ENCODE results near the gene KCNIP1.

The KCNIP1 gene

DNA sequence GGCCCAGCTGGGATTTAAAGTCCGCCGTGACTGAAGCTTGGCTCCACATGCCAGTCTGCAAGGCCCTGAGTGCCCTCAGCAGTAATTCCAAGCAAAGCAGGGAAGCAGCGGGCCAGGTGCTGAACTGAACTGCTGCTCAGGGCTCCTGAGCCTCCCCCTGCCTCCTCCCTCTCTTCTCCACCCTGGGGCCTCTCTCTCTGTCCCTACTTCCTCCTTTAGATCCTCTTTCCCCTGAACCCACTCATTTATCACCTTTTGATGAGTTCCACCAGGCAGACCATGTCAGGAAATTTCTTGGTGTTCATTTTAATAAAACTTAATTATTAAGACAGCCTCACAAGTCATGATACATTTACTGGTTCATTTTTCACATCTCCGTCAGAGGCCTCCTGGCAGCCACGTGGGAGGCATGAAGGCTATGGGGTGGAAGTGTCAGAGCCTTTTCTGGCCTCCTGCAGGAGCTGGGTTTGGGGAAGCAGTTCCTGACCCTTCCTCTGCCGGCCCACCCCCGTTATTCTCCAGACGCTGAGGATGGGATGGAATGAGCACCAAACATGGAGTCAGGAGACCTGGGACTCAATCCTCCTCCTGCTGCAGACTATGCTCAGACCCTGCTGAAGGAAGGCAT is 32.2 kb upstream of the KCNIP1 start:
- Histone ChIP-seq H3K27ac (no peak overlapping the region), H3K36me3 (no peaks in the 10 kb centered on the region), H3K4me1 (peaks cover 16% of the 10 kb centered on the region), H3K4me3 (no peak overlapping the region), H3K4me2 (no peak overlapping the region; the same call in 1 of the 2 replicates), H3K27me3 (no peaks in the 10 kb centered on the region), H4K20me1 (no peaks in the 10 kb centered on the region), H3K9ac (no peak overlapping the region), H3K9me3 (peaks cover 7% of the 10 kb centered on the region)
- TF ChIP-seq Cebpa-rat (IDR thresholded peaks at IDR 0.05) = no peak

DNA sequence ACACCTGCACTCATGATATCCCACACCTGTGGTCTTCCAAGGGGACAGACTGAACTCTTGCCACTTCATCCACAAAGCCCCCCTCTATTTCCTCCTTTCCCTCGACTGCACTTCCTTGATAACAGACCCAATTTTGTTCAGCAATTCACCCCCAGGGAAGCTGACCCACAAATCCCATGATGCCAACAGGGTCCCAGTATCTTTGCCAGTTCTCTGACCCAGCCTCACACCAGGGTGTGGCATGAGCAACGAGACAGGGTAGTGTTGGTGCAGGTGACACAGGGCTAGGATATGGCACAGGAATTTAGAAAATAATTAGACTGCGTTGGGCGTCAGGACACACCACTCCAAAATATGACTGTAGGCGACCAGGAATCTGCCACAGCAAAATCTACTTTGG is 30.2 kb upstream of the KCNIP1 start:
- Histone ChIP-seq H3K9ac (no peak overlapping the region), H3K27me3 (no peaks in the 10 kb centered on the region), H3K27ac (no peak overlapping the region), H4K20me1 (no peaks in the 10 kb centered on the region), H3K9me3 (peaks cover 7% of the 10 kb centered on the region), H3K4me1 (peaks cover 16% of the 10 kb centered on the region), H3K36me3 (no peaks in the 10 kb centered on the region), H3K4me3 (no peak overlapping the region), H3K4me2 (no peak overlapping the region)
- no peak for TF ChIP-seq Cebpa-rat (IDR thresholded peaks at IDR 0.05)

GRCh38 chr5:170474489-170475274 is 29.1 kb upstream of the KCNIP1 start:
- Histone ChIP-seq H4K20me1 (no peaks in the 10 kb centered on the region), H3K4me3 (no peak overlapping the region), H3K9me3 (peaks cover 7% of the 10 kb centered on the region), H3K9ac (no peak overlapping the region), H3K4me2 (peak overlapping the region; percentile 65), H3K27me3 (no peaks in the 10 kb centered on the region), H3K27ac (peak overlapping the region; percentile 36; the same call in 1 of the 2 replicates), H3K36me3 (no peaks in the 10 kb centered on the region), H3K4me1 (peaks cover 16% of the 10 kb centered on the region)
- no peak for TF ChIP-seq Cebpa-rat (IDR thresholded peaks at IDR 0.05)

DNA sequence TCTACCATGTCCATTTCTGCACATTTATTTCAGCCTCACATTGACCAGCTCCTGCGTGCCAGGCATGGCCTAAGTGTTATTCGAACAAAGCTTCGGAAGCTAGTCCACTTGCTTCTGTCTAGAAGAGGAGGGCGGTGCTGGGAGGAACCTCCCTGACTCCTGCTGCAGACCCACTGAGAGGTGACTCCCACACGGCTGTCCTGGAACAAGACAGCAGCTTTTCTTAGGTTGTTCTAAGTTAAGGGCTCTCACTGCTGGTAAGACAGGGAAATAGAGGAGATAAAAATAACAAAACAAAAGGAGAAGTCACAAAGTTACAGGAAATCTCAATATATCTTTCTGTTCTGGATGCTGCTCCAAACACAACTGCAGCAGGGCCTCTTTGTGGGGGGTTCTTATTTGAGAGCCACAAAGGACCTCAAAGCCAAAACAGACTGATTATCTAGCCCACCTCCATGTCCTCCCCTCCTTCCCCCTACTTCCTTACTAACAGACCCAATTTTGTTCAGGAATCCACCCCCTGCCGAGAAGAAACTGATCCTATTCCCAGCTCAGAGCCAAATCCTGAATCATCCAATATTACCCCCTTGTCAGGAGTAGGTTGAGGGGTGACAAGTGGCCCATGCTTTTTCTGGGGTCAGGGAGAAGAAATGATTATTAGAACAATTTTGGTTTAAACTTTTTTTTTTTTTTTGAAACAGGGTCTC is 28.4 kb upstream of the KCNIP1 start:
- H3K9ac ChIP-seq = no peak overlapping the region
- no peaks in the 10 kb centered on the region for H3K36me3 ChIP-seq
- H3K4me1 ChIP-seq = peaks cover 16% of the 10 kb centered on the region
- peak overlapping the region; percentile 65 for H3K4me2 ChIP-seq
- no peaks in the 10 kb centered on the region for H4K20me1 ChIP-seq
- H3K9me3 ChIP-seq = peaks cover 7% of the 10 kb centered on the region
- TF ChIP-seq Cebpa-rat (IDR thresholded peaks at IDR 0.05) = no peak
- no peaks in the 10 kb centered on the region for H3K27me3 ChIP-seq
- H3K4me3 ChIP-seq = no peak overlapping the region
- peak overlapping the region; percentile 36; the same call in 1 of the 2 replicates for H3K27ac ChIP-seq

GRCh38 chr5:170476704-170477103 is 27.1 kb upstream of the KCNIP1 start:
- Histone ChIP-seq H3K36me3 (no peaks in the 10 kb centered on the region), H3K27me3 (no peaks in the 10 kb centered on the region), H3K4me2 (no peak overlapping the region), H3K4me3 (no peak overlapping the region), H3K27ac (no peak overlapping the region), H4K20me1 (no peaks in the 10 kb centered on the region), H3K9ac (no peak overlapping the region), H3K4me1 (peaks cover 16% of the 10 kb centered on the region), H3K9me3 (peaks cover 7% of the 10 kb centered on the region)
- TF ChIP-seq Cebpa-rat (IDR thresholded peaks at IDR 0.05) = no peak

GRCh38 chr5:170477906-170478305 is 25.9 kb upstream of the KCNIP1 start:
- TF ChIP-seq Cebpa-rat (IDR thresholded peaks at IDR 0.05) = no peak
- Histone ChIP-seq H3K9me3 (peaks cover 7% of the 10 kb centered on the region), H3K4me2 (no peak overlapping the region), H3K9ac (no peak overlapping the region), H3K27ac (no peak overlapping the region), H3K4me3 (no peak overlapping the region), H3K27me3 (no peaks in the 10 kb centered on the region), H4K20me1 (no peaks in the 10 kb centered on the region), H3K36me3 (no peaks in the 10 kb centered on the region), H3K4me1 (peaks cover 16% of the 10 kb centered on the region)

DNA sequence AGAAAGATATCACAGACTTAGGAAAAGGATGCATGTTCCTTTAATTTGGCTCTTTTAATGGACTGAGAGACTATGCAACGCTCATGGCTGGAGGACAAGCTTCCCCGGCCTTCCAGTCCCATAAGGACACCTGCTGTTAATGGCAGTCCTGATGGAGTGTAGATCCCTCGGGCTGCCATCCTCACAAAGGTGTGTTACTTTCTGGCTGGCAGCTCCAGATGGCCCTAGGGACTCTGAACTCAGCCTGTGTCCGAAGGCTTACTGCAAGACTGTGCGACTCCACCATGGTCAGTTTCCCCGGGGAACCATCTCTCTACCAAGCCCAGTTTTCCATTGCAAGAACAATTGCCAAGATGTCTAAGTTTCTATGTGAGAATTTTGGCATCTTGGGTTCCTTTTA is 25.5 kb upstream of the KCNIP1 start:
- Histone ChIP-seq H3K4me2 (no peak overlapping the region), H3K27me3 (no peaks in the 10 kb centered on the region), H4K20me1 (no peaks in the 10 kb centered on the region), H3K4me1 (peaks cover 16% of the 10 kb centered on the region), H3K9me3 (peaks cover 7% of the 10 kb centered on the region), H3K36me3 (no peaks in the 10 kb centered on the region), H3K27ac (no peak overlapping the region), H3K9ac (no peak overlapping the region), H3K4me3 (no peak overlapping the region)
- no peak for TF ChIP-seq Cebpa-rat (IDR thresholded peaks at IDR 0.05)

GRCh38 chr5:170479484-170479883 is 24.3 kb upstream of the KCNIP1 start:
- Histone ChIP-seq H3K9me3 (peaks cover 6% of the 10 kb centered on the region), H3K9ac (no peak overlapping the region), H3K4me1 (peaks cover 16% of the 10 kb centered on the region), H3K36me3 (no peaks in the 10 kb centered on the region), H3K4me3 (no peak overlapping the region), H3K27ac (no peak overlapping the region), H3K4me2 (no peak overlapping the region), H3K27me3 (no peaks in the 10 kb centered on the region), H4K20me1 (no peaks in the 10 kb centered on the region)
- no peak for TF ChIP-seq Cebpa-rat (IDR thresholded peaks at IDR 0.05)

- no peaks in the 10 kb centered on the region; the same call in 1 of the 2 replicates for H3K27me3 ChIP-seq
- no peak overlapping the region for H3K27ac ChIP-seq
- H3K4me3 ChIP-seq = no peak overlapping the region
- no peaks in the 10 kb centered on the region for H4K20me1 ChIP-seq
- no peaks in the 10 kb centered on the region for H3K9me3 ChIP-seq
- no peak for TF ChIP-seq Cebpa-rat (IDR thresholded peaks at IDR 0.05)
- H3K36me3 ChIP-seq = no peaks in the 10 kb centered on the region
- H3K4me2 ChIP-seq = no peak overlapping the region
- peaks cover 9% of the 10 kb centered on the region for H3K4me1 ChIP-seq
- no peak overlapping the region for H3K9ac ChIP-seq
Measured at GRCh38 chr5:170480260-170480659, 23.6 kb upstream of the KCNIP1 start.

DNA sequence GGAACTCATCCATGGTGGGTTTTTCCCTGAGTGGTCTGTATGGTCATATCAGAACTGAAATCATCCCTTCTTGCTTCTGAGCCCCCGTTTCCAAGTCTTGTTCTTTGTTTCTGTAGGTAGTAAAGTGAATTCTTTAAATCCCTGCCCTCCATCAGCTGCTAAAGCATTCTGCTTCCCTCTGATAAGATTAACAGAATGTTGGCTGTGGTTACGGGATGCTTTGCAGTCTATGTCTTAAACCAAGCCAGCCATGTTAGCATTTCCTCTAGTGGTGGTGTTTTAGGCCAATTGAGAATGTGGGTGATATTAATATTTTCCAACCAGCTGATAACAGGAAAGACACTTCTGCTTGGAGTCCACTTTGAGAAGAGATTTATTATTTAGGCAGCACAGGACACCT is 22.0 kb upstream of the KCNIP1 start:
- no peaks in the 10 kb centered on the region for H3K4me1 ChIP-seq
- no peaks in the 10 kb centered on the region; the same call in 1 of the 2 replicates for H3K27me3 ChIP-seq
- H3K4me3 ChIP-seq = no peak overlapping the region
- no peaks in the 10 kb centered on the region for H4K20me1 ChIP-seq
- H3K9me3 ChIP-seq = no peaks in the 10 kb centered on the region
- H3K36me3 ChIP-seq = no peaks in the 10 kb centered on the region
- no peak overlapping the region for H3K27ac ChIP-seq
- H3K9ac ChIP-seq = no peak overlapping the region
- no peak overlapping the region for H3K4me2 ChIP-seq
- TF ChIP-seq Cebpa-rat (IDR thresholded peaks at IDR 0.05) = no peak
